Gastroesophageal sphincter (tissue), 3 donors: ENCODE data around the gene RIPK4.

Experiments
- CTCF ChIP-seq, 4 experiments: fragments of 200-600 bp in 2 of 4; fragments of 450-650 bp in 2 of 4; sonication (generic) in 1 of 4; IDR thresholded peaks; one replicate each; pipeline ENCODE4 v1.5.1; 2017 to 2019; ENCODE audit warnings: antibody characterized with exemption in 4 of 4, mild to moderate bottlenecking in 2 of 4, moderate library complexity in 2 of 4
- POLR2A ChIP-seq, 2 donors: fragments of 450-650 bp; IDR thresholded peaks; one replicate each; pipeline ENCODE4 v1.6.1; 2017; ENCODE audit warnings: antibody characterized with exemption in 2 of 2, mild to moderate bottlenecking in 2 of 2, moderate library complexity in 1 of 2
- POLR2AphosphoS5 ChIP-seq: sonication (generic); formaldehyde crosslinking; IDR thresholded peaks from one replicate; pipeline ENCODE4 v1.6.1; 2017; ENCODE audit warnings: antibody characterized with exemption

GRCh38 chr21:41761934-41762635, 4.8 kb downstream of the RIPK4 start:
- no peak for TF ChIP-seq POLR2AphosphoS5
- TF ChIP-seq POLR2A (IDR thresholded peaks at IDR 0.05) = no peak
- no peak for TF ChIP-seq CTCF (IDR thresholded peaks at IDR 0.05)
